ENCODE data around the gene SMIM5. TPM values are rescaled to one million over a fixed set of nuclear protein-coding genes. Genes with fewer than 3 reads are reported as not detected.
A peak's percentile ranks its signal among the peaks of the same experiment; 100 is the strongest.

The SMIM5 gene
- total and polyA plus RNA-seq, 9 of the 15 experiments (the other 6 are each of a cell fraction or from before 2014, with no cell fraction given): 0.08 TPM; not detected in 8

DNA sequence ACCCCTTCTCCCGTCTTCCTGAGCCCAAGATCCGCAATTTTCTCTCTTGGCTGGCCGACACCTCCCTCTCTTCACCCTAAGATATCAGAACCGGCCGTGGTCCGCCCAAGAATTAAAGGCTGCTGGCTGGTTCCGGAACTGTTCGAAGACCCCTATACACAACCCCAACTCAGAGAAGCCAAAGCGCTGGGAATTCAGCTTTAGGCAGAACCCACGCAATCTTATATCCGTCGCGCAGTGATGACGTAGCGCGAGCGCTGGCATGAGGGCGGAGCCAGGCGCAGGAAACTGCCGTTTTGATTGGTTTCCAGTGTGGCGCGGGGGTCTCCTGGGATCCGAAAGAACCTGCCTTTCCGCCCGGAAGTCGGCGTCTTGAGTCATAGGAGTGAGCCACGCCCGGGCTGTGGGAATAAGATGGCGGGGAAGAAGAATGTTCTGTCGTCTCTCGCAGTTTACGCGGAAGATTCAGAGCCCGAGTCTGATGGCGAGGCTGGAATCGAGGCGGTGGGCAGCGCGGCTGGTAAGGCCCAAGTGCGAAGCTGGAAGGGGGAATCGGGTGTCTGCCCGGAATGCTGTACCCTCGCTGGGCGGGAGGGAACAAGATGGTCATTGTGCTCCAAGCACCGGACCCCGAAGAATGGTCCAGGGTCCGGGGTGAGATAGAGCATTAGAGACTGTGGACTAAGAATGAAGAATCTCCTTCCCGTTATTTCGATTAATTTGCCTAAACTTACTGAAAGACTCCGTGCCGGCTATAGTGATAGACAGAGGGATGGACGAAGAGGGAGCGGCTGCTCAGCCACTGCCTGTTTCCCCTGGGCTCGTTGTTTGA, 33.9 kb downstream of the SMIM5 start, which contains the start of the genes RECQL5 and SAP30BP (continued):
- TF ChIP-seq, protein P1, sequence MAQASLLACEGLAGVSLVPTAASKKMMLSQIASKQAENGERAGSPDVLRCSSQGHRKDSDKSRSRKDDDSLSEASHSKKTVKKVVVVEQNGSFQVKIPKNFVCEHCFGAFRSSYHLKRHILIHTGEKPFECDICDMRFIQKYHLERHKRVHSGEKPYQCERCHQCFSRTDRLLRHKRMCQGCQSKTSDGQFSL (CRISPR knock-in tag; IDR thresholded peaks at IDR 0.05): no peak
- TF ChIP-seq, protein P1 (tag; IDR thresholded peaks at IDR 0.05): no peak
- TF ChIP-seq SP2 (IDR thresholded peaks at IDR 0.05; ENCODE audit: extremely low read depth, low read depth, low read length, poor library complexity, severe bottlenecking) (no peak), ARHGAP35 (IDR thresholded peaks at IDR 0.05; ENCODE audit: partially characterized antibody) (no peak), SLC30A9 (CRISPR knock-in tag; IDR thresholded peaks at IDR 0.05) (no peak), ILF3 (IDR thresholded peaks at IDR 0.05; ENCODE audit: borderline replicate concordance) (no peak), ETV6 (IDR thresholded peaks at IDR 0.05; ENCODE audit: borderline replicate concordance in 1 of 2, low read depth in 2 of 2, low read length in 1 of 2) (no peak), ETV6 (CRISPR knock-in tag; IDR thresholded peaks at IDR 0.05; ENCODE audit: borderline replicate concordance) (no peak), ARNT (IDR thresholded peaks at IDR 0.05) (no peak), CHD4 (IDR thresholded peaks at IDR 0.05; ENCODE audit: insufficient read depth, insufficient replicate concordance, low read depth, low read length, poor library complexity, severe bottlenecking) (no peak), SOX6 (IDR thresholded peaks at IDR 0.05) (no peak), LARP7 (IDR thresholded peaks at IDR 0.05) (no peak), CBX1 (IDR thresholded peaks at IDR 0.05; ENCODE audit: low read depth) (no peak), CREBBP (IDR thresholded peaks at IDR 0.05; ENCODE audit: low read depth, low read length) (no peak), RFX7 (CRISPR knock-in tag; IDR thresholded peaks at IDR 0.05) (no peak), ZNF146 (CRISPR knock-in tag; IDR thresholded peaks at IDR 0.05; ENCODE audit: unreplicated experiment) (no peak), NCOA1 (IDR thresholded peaks at IDR 0.05; ENCODE audit: low read depth) (no peak), BRCA1 (IDR thresholded peaks at IDR 0.05) (no peak), BRCA1 (CRISPR knock-in tag; IDR thresholded peaks at IDR 0.05) (no peak)
- TF ChIP-seq, protein P2, sequence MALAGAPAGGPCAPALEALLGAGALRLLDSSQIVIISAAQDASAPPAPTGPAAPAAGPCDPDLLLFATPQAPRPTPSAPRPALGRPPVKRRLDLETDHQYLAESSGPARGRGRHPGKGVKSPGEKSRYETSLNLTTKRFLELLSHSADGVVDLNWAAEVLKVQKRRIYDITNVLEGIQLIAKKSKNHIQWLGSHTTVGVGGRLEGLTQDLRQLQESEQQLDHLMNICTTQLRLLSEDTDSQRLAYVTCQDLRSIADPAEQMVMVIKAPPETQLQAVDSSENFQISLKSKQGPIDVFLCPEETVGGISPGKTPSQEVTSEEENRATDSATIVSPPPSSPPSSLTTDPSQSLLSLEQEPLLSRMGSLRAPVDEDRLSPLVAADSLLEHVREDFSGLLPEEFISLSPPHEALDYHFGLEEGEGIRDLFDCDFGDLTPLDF (CRISPR knock-in tag; IDR thresholded peaks at IDR 0.05): peak; percentile 47
- TF ChIP-seq, protein P3, sequence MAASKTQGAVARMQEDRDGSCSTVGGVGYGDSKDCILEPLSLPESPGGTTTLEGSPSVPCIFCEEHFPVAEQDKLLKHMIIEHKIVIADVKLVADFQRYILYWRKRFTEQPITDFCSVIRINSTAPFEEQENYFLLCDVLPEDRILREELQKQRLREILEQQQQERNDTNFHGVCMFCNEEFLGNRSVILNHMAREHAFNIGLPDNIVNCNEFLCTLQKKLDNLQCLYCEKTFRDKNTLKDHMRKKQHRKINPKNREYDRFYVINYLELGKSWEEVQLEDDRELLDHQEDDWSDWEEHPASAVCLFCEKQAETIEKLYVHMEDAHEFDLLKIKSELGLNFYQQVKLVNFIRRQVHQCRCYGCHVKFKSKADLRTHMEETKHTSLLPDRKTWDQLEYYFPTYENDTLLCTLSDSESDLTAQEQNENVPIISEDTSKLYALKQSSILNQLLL (CRISPR knock-in tag; IDR thresholded peaks at IDR 0.05; ENCODE audit: borderline replicate concordance): no peak
- TF ChIP-seq, protein P4, sequence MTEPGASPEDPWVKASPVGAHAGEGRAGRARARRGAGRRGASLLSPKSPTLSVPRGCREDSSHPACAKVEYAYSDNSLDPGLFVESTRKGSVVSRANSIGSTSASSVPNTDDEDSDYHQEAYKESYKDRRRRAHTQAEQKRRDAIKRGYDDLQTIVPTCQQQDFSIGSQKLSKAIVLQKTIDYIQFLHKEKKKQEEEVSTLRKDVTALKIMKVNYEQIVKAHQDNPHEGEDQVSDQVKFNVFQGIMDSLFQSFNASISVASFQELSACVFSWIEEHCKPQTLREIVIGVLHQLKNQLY (CRISPR knock-in tag; conservative IDR thresholded peaks at IDR 0.05): no peak
- TF ChIP-seq, protein P5, sequence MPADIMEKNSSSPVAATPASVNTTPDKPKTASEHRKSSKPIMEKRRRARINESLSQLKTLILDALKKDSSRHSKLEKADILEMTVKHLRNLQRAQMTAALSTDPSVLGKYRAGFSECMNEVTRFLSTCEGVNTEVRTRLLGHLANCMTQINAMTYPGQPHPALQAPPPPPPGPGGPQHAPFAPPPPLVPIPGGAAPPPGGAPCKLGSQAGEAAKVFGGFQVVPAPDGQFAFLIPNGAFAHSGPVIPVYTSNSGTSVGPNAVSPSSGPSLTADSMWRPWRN (IDR thresholded peaks at IDR 0.05; ENCODE audit: low read depth): no peak
